PFSK-1 (cell line): ENCODE measurements around the gene ATP1B3.

Experiments
- FOXP2 ChIP-seq: optimal IDR thresholded peaks from 2 replicates; pipeline ENCODE3; 2011; ENCODE audit warnings: borderline replicate concordance, control low read depth, inconsistent platforms; ENCODE audit not compliant: insufficient read depth; ENCODE audit errors: extremely low read length, extremely low read depth
- POLR2AphosphoS5 ChIP-seq: IDR thresholded peaks from 2 replicates; pipeline ENCODE4 v1.6.1; 2012; ENCODE audit warnings: low read depth, mild to moderate bottlenecking, control low read depth, low read length, moderate library complexity
- SIN3A ChIP-seq: IDR thresholded peaks from 2 replicates; pipeline ENCODE4 v1.6.1; 2012; ENCODE audit warnings: mild to moderate bottlenecking, low read length, moderate library complexity, borderline replicate concordance; ENCODE audit not compliant: insufficient read depth

DNA sequence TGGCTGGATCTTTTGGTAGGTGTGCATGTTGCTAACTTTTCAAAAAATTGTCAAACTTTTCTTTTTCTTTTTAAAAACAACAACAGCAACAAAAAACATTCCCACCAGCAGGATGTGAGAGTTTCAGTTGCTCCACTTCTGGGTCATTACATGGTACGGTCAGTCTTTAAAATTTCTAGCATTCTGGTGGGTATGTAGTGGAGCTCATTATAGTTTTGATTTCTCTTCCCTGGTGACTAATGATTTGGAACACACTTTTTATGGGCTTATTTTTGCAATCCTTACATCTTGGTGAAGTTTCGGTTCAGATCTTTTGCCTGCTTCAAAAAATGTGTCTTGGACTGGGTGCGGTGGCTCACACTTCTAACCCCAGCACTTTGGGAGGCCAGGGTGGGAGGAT lies 19.3 kb downstream of the ATP1B3 start:
- no peak for TF ChIP-seq FOXP2
- no peak for TF ChIP-seq POLR2AphosphoS5
- no peak for TF ChIP-seq SIN3A
